Measurements from ENCODE around the gene ASIC3. TPM values are rescaled to one million over a fixed set of nuclear protein-coding genes. Genes with fewer than 3 reads are reported as not detected.

The ASIC3 gene
- total and polyA plus RNA-seq, 4 donors: 0.37 to 3.9 (median 2.4) TPM

GRCh38 chr7:151056283-151056665 is 7.9 kb downstream of the ASIC3 start:
- Histone ChIP-seq H3K27me3 (ENCODE audit: control insufficient read depth in 3 of 3, insufficient read depth in 3 of 3, low read length in 2 of 3) (no peaks in the 10 kb centered on the region), H3K27ac (ENCODE audit: low read depth in 1 of 2, low read length in 1 of 2) (no peak overlapping the region), H3K4me1 (ENCODE audit: control insufficient read depth in 5 of 5, insufficient read depth in 5 of 5, low read length in 5 of 5) (peaks cover 6 to 35% (median 18%) of the 10 kb centered on the region in 5 donors), H3K36me3 (ENCODE audit: control insufficient read depth in 4 of 4, insufficient read depth in 4 of 4, low read length in 4 of 4) (no peaks in the 10 kb centered on the region), H3K9ac (ENCODE audit: insufficient read depth in 1 of 2, low read length in 2 of 2) (no peak overlapping the region), H3K9me3 (ENCODE audit: control insufficient read depth in 4 of 4, insufficient read depth in 3 of 4, low read length in 3 of 4) (no peaks in the 10 kb centered on the region), H3K4me3 (no peak overlapping the region)
- DNase-seq (no peak), ATAC-seq (ENCODE audit: insufficient read depth, low FRiP score) (no peak)
- 90 to 96% methylated on average over 6 of the region's 6 CpGs for WGBS, 2 donors
- TF ChIP-seq CTCF (IDR thresholded peaks at IDR 0.05; ENCODE audit: control extremely low read depth, extremely low read depth): no peak

- ATAC-seq (ENCODE audit: insufficient read depth, low FRiP score): no peak
- DNase-seq: no peak
- Histone ChIP-seq H3K4me3 (peak overlapping the region; percentile 62), H3K27ac (ENCODE audit: low read depth in 1 of 2, low read length in 1 of 2) (no peak overlapping the region), H3K36me3 (ENCODE audit: control insufficient read depth in 4 of 4, insufficient read depth in 4 of 4, low read length in 4 of 4) (peaks cover 0 to 2% (median 0%) of the 10 kb centered on the region in 4 donors), H3K9ac (ENCODE audit: insufficient read depth in 1 of 2, low read length in 2 of 2) (no peak overlapping the region), H3K9me3 (ENCODE audit: control insufficient read depth in 4 of 4, insufficient read depth in 3 of 4, low read length in 3 of 4) (no peaks in the 10 kb centered on the region), H3K27me3 (ENCODE audit: control insufficient read depth in 3 of 3, insufficient read depth in 3 of 3, low read length in 2 of 3) (no peaks in the 10 kb centered on the region), H3K4me1 (ENCODE audit: control insufficient read depth in 5 of 5, insufficient read depth in 5 of 5, low read length in 5 of 5) (peaks cover 11 to 41% (median 21%) of the 10 kb centered on the region in 5 donors)
- 34 to 54% methylated on average over 29 of the region's 29 CpGs for WGBS, 2 donors
- TF ChIP-seq CTCF (IDR thresholded peaks at IDR 0.05; ENCODE audit: control extremely low read depth, extremely low read depth): no peak
Measured at GRCh38 chr7:151056666-151057505, 8.6 kb downstream of the ASIC3 start.

- Histone ChIP-seq H3K36me3 (ENCODE audit: control insufficient read depth in 4 of 4, insufficient read depth in 4 of 4, low read length in 4 of 4) (peaks cover 0 to 5% (median 0%) of the 10 kb centered on the region in 4 donors), H3K4me1 (ENCODE audit: control insufficient read depth in 5 of 5, insufficient read depth in 5 of 5, low read length in 5 of 5) (peaks cover 12 to 44% (median 25%) of the 10 kb centered on the region in 5 donors), H3K9me3 (ENCODE audit: control insufficient read depth in 4 of 4, insufficient read depth in 3 of 4, low read length in 3 of 4) (no peaks in the 10 kb centered on the region), H3K4me3 (peak within 1 kb of the TSS; percentile 62), H3K27ac (ENCODE audit: low read depth in 1 of 2, low read length in 1 of 2) (peak within 1 kb of the TSS; percentile 96), H3K27me3 (ENCODE audit: control insufficient read depth in 3 of 3, insufficient read depth in 3 of 3, low read length in 2 of 3) (no peaks in the 10 kb centered on the region), H3K9ac (ENCODE audit: insufficient read depth in 1 of 2, low read length in 2 of 2) (peak within 1 kb of the TSS; percentile 42 to 93)
- DNase-seq (no peak), ATAC-seq (ENCODE audit: insufficient read depth, low FRiP score) (no peak)
- TF ChIP-seq CTCF (IDR thresholded peaks at IDR 0.05; ENCODE audit: control extremely low read depth, extremely low read depth): no peak
- 0 to 1% methylated on average over 30 of the region's 30 CpGs for WGBS, 2 donors
Measured at GRCh38 chr7:151057506-151057988, 9.2 kb downstream of the ASIC3 start, which contains the start of gene CDK5. Gene CDK5 (minus strand): TSS chr7:151057897. CDS start chr7:151057848, 49 bp downstream.

Measured in lung (tissue), 12 donors.